GM13977 (cell line): Measurements from ENCODE around the gene DNAH17.

Experiments
- DNase-seq: peaks from one replicate; pipeline ENCODE4 v3.0.0; 2012; ENCODE audit warnings: low spot score
- in situ Hi-C: fragments of 300-500 bp; cut with MboI; formaldehyde crosslinking; loops from one replicate; pipeline ENCODE4 v1.12.0; 2022; ENCODE audit warnings: low sequenced_read_pairs, low pct_unique_long_range_greater_than_20kb, mixed read lengths, inconsistent platforms; ENCODE audit not compliant: unreplicated experiment
- TF ChIP-seq, protein P1 (sequence below): IDR thresholded peaks from 2 replicates; pipeline ENCODE4 v1.5.1; 2012; ENCODE audit warnings: mild to moderate bottlenecking, control low read depth; ENCODE audit not compliant: insufficient read depth; ENCODE audit errors: extremely low read depth, missing control alignments

Gene DNAH17

DNA sequence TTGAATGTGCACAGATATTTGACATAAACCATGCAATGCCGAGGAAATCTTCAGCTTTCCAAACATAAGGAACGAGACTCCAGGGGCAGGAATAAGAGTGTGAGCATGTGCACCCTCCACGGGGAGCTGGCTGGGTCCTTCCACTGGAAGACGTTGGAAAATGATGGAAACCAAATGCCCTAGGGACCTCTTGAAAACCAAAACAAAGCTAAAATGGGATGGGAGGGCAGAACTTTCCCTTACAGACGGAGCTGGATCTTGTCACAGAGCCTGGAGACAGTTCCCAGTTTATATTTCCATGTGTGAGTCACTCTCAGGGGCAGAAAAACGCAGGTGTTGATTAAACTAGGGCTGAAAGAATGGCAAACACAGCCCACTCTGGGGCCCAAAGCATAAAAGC lies 34.4 kb upstream of the DNAH17 start:
- in situ Hi-C loops, result no loop called here
- TF ChIP-seq, protein P1, sequence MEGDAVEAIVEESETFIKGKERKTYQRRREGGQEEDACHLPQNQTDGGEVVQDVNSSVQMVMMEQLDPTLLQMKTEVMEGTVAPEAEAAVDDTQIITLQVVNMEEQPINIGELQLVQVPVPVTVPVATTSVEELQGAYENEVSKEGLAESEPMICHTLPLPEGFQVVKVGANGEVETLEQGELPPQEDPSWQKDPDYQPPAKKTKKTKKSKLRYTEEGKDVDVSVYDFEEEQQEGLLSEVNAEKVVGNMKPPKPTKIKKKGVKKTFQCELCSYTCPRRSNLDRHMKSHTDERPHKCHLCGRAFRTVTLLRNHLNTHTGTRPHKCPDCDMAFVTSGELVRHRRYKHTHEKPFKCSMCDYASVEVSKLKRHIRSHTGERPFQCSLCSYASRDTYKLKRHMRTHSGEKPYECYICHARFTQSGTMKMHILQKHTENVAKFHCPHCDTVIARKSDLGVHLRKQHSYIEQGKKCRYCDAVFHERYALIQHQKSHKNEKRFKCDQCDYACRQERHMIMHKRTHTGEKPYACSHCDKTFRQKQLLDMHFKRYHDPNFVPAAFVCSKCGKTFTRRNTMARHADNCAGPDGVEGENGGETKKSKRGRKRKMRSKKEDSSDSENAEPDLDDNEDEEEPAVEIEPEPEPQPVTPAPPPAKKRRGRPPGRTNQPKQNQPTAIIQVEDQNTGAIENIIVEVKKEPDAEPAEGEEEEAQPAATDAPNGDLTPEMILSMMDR, result no peak
- no peak for DNase-seq

DNA sequence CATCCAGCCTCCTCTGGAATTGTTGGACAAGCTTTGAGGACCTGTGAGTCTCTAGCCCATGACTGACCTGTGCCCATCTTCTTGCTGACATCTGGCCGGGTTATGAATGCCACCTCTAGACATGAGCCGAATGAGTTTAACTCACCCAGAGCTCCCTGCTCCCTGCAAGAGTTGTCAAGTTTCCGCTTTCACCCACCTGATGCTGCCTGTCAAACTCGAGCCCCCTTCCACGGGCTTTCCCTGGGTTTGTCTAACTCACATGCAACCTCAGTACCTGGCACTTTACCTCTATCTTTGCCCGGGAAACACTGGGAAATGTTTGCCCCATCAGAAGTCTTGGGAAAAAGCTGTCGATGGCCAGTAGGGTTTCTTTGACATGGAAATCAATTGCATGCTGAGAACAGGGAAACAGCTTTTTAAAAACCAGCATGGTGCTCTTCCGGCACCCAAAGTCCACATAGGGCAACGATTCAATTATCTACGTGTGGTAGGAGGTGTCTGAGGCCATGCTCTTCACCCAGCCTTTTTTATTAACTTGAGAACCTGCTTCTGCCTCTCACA lies 33.8 kb upstream of the DNAH17 start:
- DNase-seq, result no peak
- TF ChIP-seq, protein P1, result no peak
- in situ Hi-C loops, result no loop called here

DNA sequence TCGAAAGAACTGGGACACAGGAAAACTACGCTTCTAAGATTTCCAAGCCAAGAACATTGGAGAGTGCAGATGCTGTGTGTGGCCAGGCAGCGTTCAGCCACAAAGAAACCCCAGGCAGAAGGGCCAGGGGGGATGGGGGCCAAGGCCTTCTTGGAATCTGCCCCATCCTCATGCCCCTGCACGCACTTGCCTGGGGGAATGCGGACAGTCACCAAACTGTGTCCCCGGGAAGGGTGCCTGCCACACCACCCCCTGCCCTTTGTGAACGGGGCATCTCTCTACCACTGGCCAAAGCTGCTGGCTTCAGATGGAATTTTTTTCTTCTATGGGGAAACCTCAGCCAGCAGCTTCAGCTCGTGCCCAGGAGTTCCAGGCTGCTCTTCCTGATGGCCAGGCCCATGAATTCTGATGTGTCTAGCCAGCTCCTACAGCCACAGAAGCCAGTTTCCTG lies 32.0 kb upstream of the DNAH17 start:
- DNase-seq, result no peak
- in situ Hi-C loops, result no loop called here
- TF ChIP-seq, protein P1, result no peak

DNA sequence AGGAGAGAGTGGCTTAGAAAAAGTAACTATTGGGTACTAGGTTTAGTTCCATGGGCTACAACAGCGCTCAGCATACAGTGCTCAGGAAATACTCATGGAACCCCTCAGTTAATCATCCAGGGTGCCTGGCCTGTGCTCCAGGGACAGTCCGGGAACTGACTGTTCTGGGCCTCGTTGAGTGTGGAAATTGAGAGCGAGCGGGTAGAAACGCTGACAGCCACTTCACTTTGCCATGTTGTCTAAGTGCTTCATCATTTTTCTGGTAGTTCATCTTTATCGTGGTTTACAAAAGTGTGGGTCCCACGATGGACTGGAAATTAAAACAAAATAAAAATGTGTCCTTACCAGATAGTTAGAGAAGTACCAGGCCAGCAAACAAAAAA lies 31.6 kb upstream of the DNAH17 start:
- in situ Hi-C loops, result no loop called here
- TF ChIP-seq, protein P1, result no peak
- DNase-seq, result no peak

DNA sequence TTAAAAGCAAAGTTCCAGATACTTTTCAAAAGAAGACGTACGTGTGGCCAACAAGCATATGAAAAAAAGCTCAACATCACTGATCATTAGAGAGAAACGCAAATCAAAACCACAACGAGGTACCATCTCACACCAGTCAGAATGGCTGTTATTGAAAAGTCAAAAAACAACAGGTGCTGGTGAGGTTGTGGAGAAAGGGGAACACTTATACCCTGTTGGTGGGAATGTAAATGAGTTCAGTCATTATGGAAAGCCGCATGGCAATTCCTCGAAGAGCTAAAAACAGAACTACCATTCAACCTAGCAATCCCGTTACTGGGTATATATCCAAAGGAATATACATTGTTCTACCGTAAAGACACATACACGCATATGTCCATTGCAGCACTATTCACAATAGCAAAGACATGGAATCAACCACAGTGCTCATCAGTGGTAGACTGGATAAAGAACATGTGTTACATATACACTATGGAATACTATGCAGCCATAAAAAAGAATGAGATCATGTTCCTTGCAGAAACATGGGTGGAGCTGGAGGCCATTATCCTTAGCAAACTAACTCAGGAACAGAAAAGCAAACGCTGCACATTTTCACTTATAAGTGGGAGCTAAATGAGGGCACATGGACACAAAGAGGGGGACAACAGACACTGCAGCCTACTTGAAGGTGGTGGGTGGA lies 31.1 kb upstream of the DNAH17 start:
- TF ChIP-seq, protein P1, result no peak
- in situ Hi-C loops, result no loop called here
- no peak for DNase-seq

DNA sequence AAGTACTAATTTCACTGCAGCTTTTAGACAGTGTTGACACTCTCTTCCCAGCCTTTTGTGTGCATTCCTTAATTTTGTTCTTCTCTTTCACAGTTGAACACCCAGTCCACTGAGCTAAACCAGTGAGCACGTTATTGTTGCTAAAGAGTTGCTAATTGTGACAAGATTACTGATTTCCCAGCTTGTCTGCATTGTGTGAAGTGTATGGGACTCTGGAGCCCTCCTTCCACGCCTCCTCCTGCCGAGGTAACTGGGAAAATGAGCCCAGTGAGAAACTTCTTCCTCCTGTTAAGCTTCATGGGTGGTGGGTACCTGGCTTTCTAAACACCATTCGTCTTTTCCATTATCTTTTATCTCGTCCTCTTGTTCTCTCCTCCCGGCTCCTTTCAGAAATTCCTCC lies 29.8 kb upstream of the DNAH17 start:
- TF ChIP-seq, protein P1, result no peak
- DNase-seq, result no peak
- in situ Hi-C loops, result no loop called here
